Spleen (tissue), 7 donors: ENCODE results near the gene CAMTA1.

Experiments
- CTCF ChIP-seq, 11 experiments: fragments of 200-600 bp in 7 of 11; fragments of 450-650 bp in 4 of 11; sonication (generic) in 4 of 11; IDR thresholded peaks in 8 of 11; conservative IDR thresholded peaks in 3 of 11; 1 replicate in 7 of 11; 2 replicates in 4 of 11; pipeline versions ENCODE4 v1.4.0 to v1.8.0; 2016 to 2021; ENCODE audit warnings: antibody characterized with exemption in 11 of 11, inconsistent platforms in 4 of 11, mild to moderate bottlenecking in 1 of 11
- POLR2A ChIP-seq, 3 donors: fragments of 450-650 bp; IDR thresholded peaks; one replicate each; pipeline ENCODE4 v1.5.1; 2017; ENCODE audit warnings: antibody characterized with exemption in 3 of 3, mild to moderate bottlenecking in 1 of 3
- POLR2AphosphoS5 ChIP-seq, 3 donors: sonication (generic); formaldehyde crosslinking; IDR thresholded peaks; one replicate each; pipeline ENCODE4 v1.5.1; 2017; ENCODE audit warnings: antibody characterized with exemption in 3 of 3
- donor health status: DM: no; HTN: no; CAD: no; lungs with moderate emphysema.
- donor health status: DM: no; HTN: no; CAD: no.
- donor health status: DM: no; HTN: no; CAD: no.

GRCh38 chr1:7477593-7477992 lies 692.3 kb downstream of the CAMTA1 start:
- no peak for TF ChIP-seq POLR2A (IDR thresholded peaks at IDR 0.05)
- TF ChIP-seq POLR2AphosphoS5 (IDR thresholded peaks at IDR 0.05): no peak
- no peak for TF ChIP-seq CTCF (IDR thresholded peaks at IDR 0.05 in 8 of 11, conservative IDR thresholded peaks at IDR 0.05 in 3 of 11)
